Umbilical cord (tissue), 2 donors: Measurements from ENCODE around the gene USP28. TPM values are rescaled to one million over a fixed set of nuclear protein-coding genes. Genes with fewer than 3 reads are reported as not detected.
"Not testable (repeated sequence)": the region's sequence is repeated elsewhere in the genome, so short reads cannot be mapped to it uniquely, and the experiment has no call there.

Source experiments
- DNase-seq: peaks from one replicate; pipeline ENCODE4 v3.0.0-alpha.2; 2015; ENCODE audit warnings: low spot score
- total RNA-seq: library from RNA; depleted of rRNA; stranded (reverse); fragments of >200 nt; gene quantifications from one replicate; pipeline ENCODE4 v1.2.3, GENCODE V29; 2014; ENCODE audit warnings: low replicate concordance; ENCODE audit not compliant: insufficient read depth

The USP28 gene
- total RNA-seq, 1 donor from 2014 or later = 51.0 TPM

- DNase-seq = peak; percentile 49
Observed at GRCh38 chr11:113778111-113778910, 97.1 kb downstream of the USP28 start.

- no peak for DNase-seq
Observed at GRCh38 chr11:113774174-113774503, 101.2 kb downstream of the USP28 start.

- DNase-seq = peak; percentile 98
Observed at GRCh38 chr11:113773416-113774173, 101.8 kb downstream of the USP28 start, which contains the start of gene ZW10. TSS of gene ZW10 (minus strand) at chr11:113773692. CDS start at chr11:113773666, 26 bp downstream.

GRCh38 chr11:113773092-113773415 is 102.3 kb downstream of the USP28 start:
- no peak for DNase-seq

GRCh38 chr11:113771964-113772363 is 103.4 kb downstream of the USP28 start:
- no peak for DNase-seq

- no peak for DNase-seq
Observed at GRCh38 chr11:113764527-113765219, 110.7 kb downstream of the USP28 start.

- DNase-seq = not testable (repeated sequence)
Observed at GRCh38 chr11:113763040-113763439, 112.3 kb downstream of the USP28 start.

GRCh38 chr11:113760241-113760640 is 115.1 kb downstream of the USP28 start:
- no peak for DNase-seq

GRCh38 chr11:113752932-113753331 is 122.4 kb downstream of the USP28 start:
- no peak for DNase-seq

Other genes starting within 250 kb of the USP28 start
- not detected for gene TMPRSS5, start 169.3 kb downstream of the USP28 start, total RNA-seq
- gene ZW10, start 101.9 kb downstream of the USP28 start, total RNA-seq = 20.5 TPM
- gene CLDN25, start 95.8 kb downstream of the USP28 start, total RNA-seq = not detected
- gene HTR3B, start 29.2 kb upstream of the USP28 start, total RNA-seq = not detected
- gene HTR3A, start 99.5 kb upstream of the USP28 start, total RNA-seq = not detected
- 83.3 TPM for gene ZBTB16, start 184.1 kb upstream of the USP28 start, total RNA-seq